Gastrocnemius medialis (tissue), 4 donors: ENCODE data around the gene UNC5B. TPM values are rescaled to one million over a fixed set of nuclear protein-coding genes. Genes with fewer than 3 reads are reported as not detected.

Experiments used
- ATAC-seq, 2 donors: fragments of 150-250 bp; one replicate each; pipeline ENCODE4 v1.9.1; 2016
- DNase-seq, 2 donors: peaks; one replicate each; pipeline ENCODE4 v3.0.0-alpha.2; 2019
- H3K27ac ChIP-seq, 4 donors: fragments of 200-600 bp; sonication (generic); 1 replicate in 1 of 4; 2 replicates in 3 of 4; pipeline ENCODE4 v1.5.1; 2016 to 2018; ENCODE audit warnings: mild to moderate bottlenecking in 2 of 4, moderate library complexity in 1 of 4
- H3K27me3 ChIP-seq, 3 donors: fragments of 200-600 bp; sonication (generic) in 2 of 3; 1 replicate in 1 of 3; 2 replicates in 2 of 3; pipeline versions ENCODE4 v1.5.1 to v1.6.0; 2016 to 2019; ENCODE audit warnings: mild to moderate bottlenecking in 1 of 3, moderate library complexity in 1 of 3
- H3K36me3 ChIP-seq, 2 donors: fragments of 200-600 bp; sonication (generic) in 1 of 2; one replicate each; pipeline ENCODE4 v1.5.1; 2017 to 2018
- H3K4me1 ChIP-seq, 2 donors: fragments of 200-600 bp; sonication (generic) in 1 of 2; one replicate each; pipeline ENCODE4 v1.5.1; 2016 to 2017; ENCODE audit warnings: mild to moderate bottlenecking in 2 of 2
- H3K4me3 ChIP-seq, 4 donors: fragments of 200-600 bp; sonication (generic) in 3 of 4; 1 replicate in 1 of 4; 2 replicates in 3 of 4; pipeline ENCODE4 v1.5.1; 2016 to 2019; ENCODE audit warnings: mild to moderate bottlenecking in 2 of 4
- H3K9me3 ChIP-seq, 3 donors: fragments of 200-600 bp; sonication (generic) in 2 of 3; 1 replicate in 1 of 3; 2 replicates in 2 of 3; pipeline ENCODE4 v1.5.1; 2016 to 2019
- POLR2A ChIP-seq, 2 donors: fragments of 450-650 bp; IDR thresholded peaks; one replicate each; pipeline ENCODE4 v1.6.1; 2017; ENCODE audit warnings: antibody characterized with exemption in 2 of 2, mild to moderate bottlenecking in 2 of 2, moderate library complexity in 2 of 2
- in situ Hi-C, 4 donors: fragments of 200-750 bp; cut with MboI; loops; one replicate each; pipeline versions ENCODE4 v1.15.0 to v1.8.0; 2017; ENCODE audit warnings: low sequenced_read_pairs in 4 of 4
- intact Hi-C: fragments of 100-400 bp; cut with DNase I; formaldehyde crosslinking; loops from one replicate; pipeline ENCODE4 v1.15.1; 2023; ENCODE audit warnings: low total_unique reads
- total RNA-seq, 4 donors: library from RNA; depleted of rRNA; stranded (reverse); fragments of >200 nt; gene quantifications; one replicate each; pipeline versions ENCODE4 v1.1.0 to v1.2.3, GENCODE V29; 2016
- TF ChIP-seq, protein P1 (sequence below), 5 experiments: fragments of 450-650 bp in 3 of 5; fragments of 200-600 bp in 2 of 5; sonication (generic) in 2 of 5; IDR thresholded peaks in 4 of 5; conservative IDR thresholded peaks in 1 of 5; 1 replicate in 4 of 5; 2 replicates in 1 of 5; pipeline ENCODE4 v1.5.1; 2016 to 2019; ENCODE audit warnings: antibody characterized with exemption in 5 of 5, mild to moderate bottlenecking in 3 of 5, moderate library complexity in 3 of 5

The UNC5B gene
- total RNA-seq, 4 donors from 2014 or later = 0.65 to 1.2 (median 0.90) TPM

DNA sequence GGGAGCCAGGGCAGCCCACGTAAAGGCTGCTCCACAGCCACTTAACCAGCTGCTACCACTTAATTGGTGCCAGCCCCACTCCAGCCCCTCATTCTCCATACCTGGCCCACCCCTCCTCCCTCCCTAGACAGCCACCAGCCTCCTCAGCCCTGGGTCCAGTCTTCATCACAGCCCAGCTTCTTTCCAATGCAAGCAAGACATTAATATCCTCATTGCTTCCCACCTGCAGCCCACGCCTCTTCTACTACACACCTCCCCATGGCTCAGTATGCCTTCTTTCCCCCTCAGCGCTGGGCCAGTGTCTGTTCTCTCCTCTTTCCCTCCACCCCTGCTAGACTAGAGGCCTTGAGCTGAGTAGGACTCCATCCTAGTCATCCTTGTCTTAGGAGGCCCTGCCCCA, 33.5 kb upstream of the UNC5B start:
- TF ChIP-seq, protein P1, sequence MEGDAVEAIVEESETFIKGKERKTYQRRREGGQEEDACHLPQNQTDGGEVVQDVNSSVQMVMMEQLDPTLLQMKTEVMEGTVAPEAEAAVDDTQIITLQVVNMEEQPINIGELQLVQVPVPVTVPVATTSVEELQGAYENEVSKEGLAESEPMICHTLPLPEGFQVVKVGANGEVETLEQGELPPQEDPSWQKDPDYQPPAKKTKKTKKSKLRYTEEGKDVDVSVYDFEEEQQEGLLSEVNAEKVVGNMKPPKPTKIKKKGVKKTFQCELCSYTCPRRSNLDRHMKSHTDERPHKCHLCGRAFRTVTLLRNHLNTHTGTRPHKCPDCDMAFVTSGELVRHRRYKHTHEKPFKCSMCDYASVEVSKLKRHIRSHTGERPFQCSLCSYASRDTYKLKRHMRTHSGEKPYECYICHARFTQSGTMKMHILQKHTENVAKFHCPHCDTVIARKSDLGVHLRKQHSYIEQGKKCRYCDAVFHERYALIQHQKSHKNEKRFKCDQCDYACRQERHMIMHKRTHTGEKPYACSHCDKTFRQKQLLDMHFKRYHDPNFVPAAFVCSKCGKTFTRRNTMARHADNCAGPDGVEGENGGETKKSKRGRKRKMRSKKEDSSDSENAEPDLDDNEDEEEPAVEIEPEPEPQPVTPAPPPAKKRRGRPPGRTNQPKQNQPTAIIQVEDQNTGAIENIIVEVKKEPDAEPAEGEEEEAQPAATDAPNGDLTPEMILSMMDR (IDR thresholded peaks at IDR 0.05 in 4 of 5, conservative IDR thresholded peaks at IDR 0.05 in 1 of 5) = no peak
- Histone ChIP-seq H3K9me3 (no peaks in the 10 kb centered on the region), H3K4me1 (peaks cover 6 to 8% of the 10 kb centered on the region in 2 donors), H3K27ac (no peak overlapping the region), H3K36me3 (no peaks in the 10 kb centered on the region), H3K27me3 (no peaks in the 10 kb centered on the region), H3K4me3 (no peak overlapping the region)
- ATAC-seq (no peak), DNase-seq (no peak)
- in situ Hi-C loops = no loop called here
- intact Hi-C loops = no loop called here

DNA sequence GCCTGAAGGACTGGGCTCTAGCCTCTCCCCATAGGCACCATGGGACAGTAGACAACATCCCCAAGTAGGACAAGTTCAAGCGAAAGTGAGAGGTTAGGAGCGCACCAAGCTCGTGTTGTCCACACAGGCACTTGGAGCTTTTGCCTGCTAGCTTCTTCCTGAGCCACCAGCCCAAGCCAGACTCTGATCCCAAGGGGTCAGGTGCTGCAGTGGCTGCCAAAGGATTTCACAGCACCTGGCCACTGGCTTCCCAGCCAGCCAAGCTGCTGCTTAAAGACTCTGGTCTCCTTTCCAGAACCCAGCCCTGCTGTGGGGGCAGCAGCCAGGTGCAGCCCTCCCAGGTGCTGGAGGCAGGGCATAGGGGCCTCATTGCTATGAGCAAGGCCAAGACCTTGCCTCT, 33.0 kb upstream of the UNC5B start:
- Histone ChIP-seq H3K4me3 (no peak overlapping the region), H3K27me3 (no peaks in the 10 kb centered on the region), H3K4me1 (peaks cover 6 to 8% of the 10 kb centered on the region in 2 donors), H3K27ac (no peak overlapping the region), H3K9me3 (no peaks in the 10 kb centered on the region), H3K36me3 (no peaks in the 10 kb centered on the region)
- peak; percentile 35 for DNase-seq
- ATAC-seq = peak; percentile 54 to 68
- TF ChIP-seq POLR2A (IDR thresholded peaks at IDR 0.05) = no peak
- TF ChIP-seq, protein P1 (IDR thresholded peaks at IDR 0.05 in 4 of 5, conservative IDR thresholded peaks at IDR 0.05 in 1 of 5) = no peak
- in situ Hi-C loops = no loop called here
- intact Hi-C loops = no loop called here

DNA sequence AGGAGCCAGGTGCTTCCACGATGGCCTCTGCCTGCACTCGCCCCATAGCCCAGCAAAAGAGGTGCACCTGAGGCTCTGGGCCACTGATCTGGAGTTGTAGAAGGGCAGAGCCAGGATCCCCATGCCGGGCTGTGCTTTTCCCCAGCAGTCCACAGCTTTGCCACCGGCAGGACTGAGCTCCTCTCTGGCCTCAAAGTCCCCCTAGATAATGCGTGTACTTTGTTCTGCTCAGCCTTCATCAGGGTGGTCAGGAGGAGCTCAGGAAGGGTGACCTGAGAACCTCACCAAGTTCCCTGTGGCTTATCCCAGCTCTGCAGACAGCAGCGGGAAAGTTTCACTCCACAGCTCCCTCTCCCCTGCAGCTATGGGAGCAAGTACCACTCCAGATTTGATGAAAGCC, 27.9 kb upstream of the UNC5B start:
- ATAC-seq = no peak
- in situ Hi-C loops (no loop called here), intact Hi-C loops (no loop called here)
- no peak overlapping the region for H3K4me3 ChIP-seq
- TF ChIP-seq POLR2A (IDR thresholded peaks at IDR 0.05) = no peak
- TF ChIP-seq, protein P1 (IDR thresholded peaks at IDR 0.05 in 4 of 5, conservative IDR thresholded peaks at IDR 0.05 in 1 of 5) = no peak
- no peaks in the 10 kb centered on the region for H3K27me3 ChIP-seq
- DNase-seq = no peak
- peaks cover 12 to 15% of the 10 kb centered on the region in 2 donors for H3K4me1 ChIP-seq
- no peaks in the 10 kb centered on the region for H3K36me3 ChIP-seq
- H3K9me3 ChIP-seq = no peaks in the 10 kb centered on the region
- H3K27ac ChIP-seq = no peak overlapping the region

DNA sequence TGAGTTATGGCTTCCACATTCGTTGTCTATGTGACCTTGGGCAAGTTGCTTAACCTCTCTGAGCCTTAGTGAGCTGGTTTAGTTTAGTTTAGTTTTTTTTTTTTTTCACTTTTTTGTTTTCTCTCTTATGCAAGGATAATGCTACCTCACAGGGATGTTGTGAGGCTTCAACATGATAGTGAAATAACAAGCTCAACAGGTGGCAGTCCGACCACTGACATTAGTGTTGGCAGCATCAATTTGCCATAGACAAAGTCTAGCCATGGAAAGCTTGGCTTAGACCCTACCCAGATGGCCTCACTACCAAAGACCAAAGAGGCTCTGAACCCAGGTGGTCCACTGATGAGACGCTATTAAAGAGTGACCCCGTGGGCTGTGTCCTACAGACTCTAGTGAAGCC, 27.2 kb upstream of the UNC5B start:
- Histone ChIP-seq H3K9me3 (no peaks in the 10 kb centered on the region), H3K27me3 (no peaks in the 10 kb centered on the region), H3K4me3 (no peak overlapping the region), H3K36me3 (no peaks in the 10 kb centered on the region), H3K27ac (no peak overlapping the region), H3K4me1 (peaks cover 11 to 12% of the 10 kb centered on the region in 2 donors)
- intact Hi-C loops (no loop called here), in situ Hi-C loops (no loop called here)
- no peak for ATAC-seq
- DNase-seq = no peak
- TF ChIP-seq, protein P1 (IDR thresholded peaks at IDR 0.05 in 4 of 5, conservative IDR thresholded peaks at IDR 0.05 in 1 of 5) = no peak
- TF ChIP-seq POLR2A (IDR thresholded peaks at IDR 0.05) = no peak

DNA sequence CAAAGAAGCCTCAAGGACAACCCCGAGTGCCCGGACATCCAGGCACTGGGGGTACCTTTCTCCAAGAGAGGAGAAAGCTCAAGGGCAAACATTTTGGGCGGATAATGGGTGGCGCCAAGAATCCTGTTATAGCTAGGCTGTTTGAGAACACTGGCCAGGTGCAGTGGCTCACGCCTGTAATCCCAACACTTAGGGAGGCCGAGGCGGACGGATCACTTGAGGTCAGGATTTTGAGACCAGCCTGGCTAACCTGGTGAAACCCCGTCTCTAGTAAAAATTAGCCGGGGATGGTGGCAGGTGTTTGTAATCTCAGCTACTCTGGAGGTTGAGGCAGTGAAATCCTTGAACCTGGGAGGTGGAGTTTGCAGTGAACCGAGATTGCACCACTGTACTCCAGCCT, 25.2 kb upstream of the UNC5B start:
- no peaks in the 10 kb centered on the region for H3K36me3 ChIP-seq
- H3K27me3 ChIP-seq = peaks cover 0 to 3% (median 0%) of the 10 kb centered on the region in 3 donors
- H3K4me1 ChIP-seq = peaks cover 11 to 12% of the 10 kb centered on the region in 2 donors
- H3K9me3 ChIP-seq = no peaks in the 10 kb centered on the region
- intact Hi-C loops (no loop called here), in situ Hi-C loops (no loop called here)
- TF ChIP-seq, protein P1 (IDR thresholded peaks at IDR 0.05 in 4 of 5, conservative IDR thresholded peaks at IDR 0.05 in 1 of 5) = no peak
- TF ChIP-seq POLR2A (IDR thresholded peaks at IDR 0.05) = no peak
- H3K27ac ChIP-seq = no peak overlapping the region
- no peak for DNase-seq
- no peak for ATAC-seq
- H3K4me3 ChIP-seq = no peak overlapping the region
